Measurements from ENCODE around the gene RUNX1. TPM values are rescaled to one million over a fixed set of nuclear protein-coding genes. Genes with fewer than 3 reads are reported as not detected.

Gene RUNX1
- total and polyA plus RNA-seq, 2 of the 13 experiments (the other 11 are each of a cell fraction or from before 2014, with no cell fraction given): 5.4 to 6.4 TPM

GRCh38 chr21:34968414-34969333 lies 80.4 kb downstream of the RUNX1 start (continued):
- TF ChIP-seq ZNF609 (CRISPR knock-in tag; IDR thresholded peaks at IDR 0.05; ENCODE audit: borderline replicate concordance): no peak
- no peak for TF ChIP-seq SNAPC4 (CRISPR knock-in tag; IDR thresholded peaks at IDR 0.05)

All from HepG2 (cell line).